ENCODE data around the gene SCFD2.

Gene SCFD2

DNA sequence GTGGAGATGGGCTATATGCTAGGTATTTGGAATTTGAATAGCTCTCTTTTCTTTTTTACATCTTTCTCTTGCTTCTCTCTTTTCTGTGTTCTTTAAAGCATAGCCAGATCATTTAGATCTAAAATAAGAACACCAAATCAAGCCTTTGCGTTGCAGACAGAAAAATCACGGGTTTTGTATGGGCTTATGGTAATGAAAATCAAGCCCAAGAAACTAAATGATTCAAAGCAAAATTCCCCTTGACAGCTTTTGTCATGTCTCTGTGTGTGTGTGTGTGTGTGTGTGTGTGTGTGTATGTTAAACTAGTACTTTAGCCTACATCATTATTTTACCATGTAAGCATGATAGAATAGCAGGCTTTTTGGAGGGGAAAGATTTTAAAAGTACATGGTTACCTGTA, 505.5 kb downstream of the SCFD2 start:
- no peak for TF ChIP-seq CTCF (IDR thresholded peaks at IDR 0.05; ENCODE audit: low read length)
- TF ChIP-seq EZH2 (IDR thresholded peaks at IDR 0.05; ENCODE audit: borderline replicate concordance, low read length): no peak
- Histone ChIP-seq H3K4me3 (ENCODE audit: low read depth, low read length, poor library complexity, severe bottlenecking) (no peak overlapping the region), H3K4me1 (ENCODE audit: insufficient read depth, low read length, severe bottlenecking) (peaks cover 11% of the 10 kb centered on the region), H3K27ac (ENCODE audit: low read depth, low read length, poor library complexity, severe bottlenecking) (no peak overlapping the region), H3K79me2 (ENCODE audit: insufficient read depth, low read length) (no peaks in the 10 kb centered on the region), H3K36me3 (ENCODE audit: insufficient read depth, low read length) (no peaks in the 10 kb centered on the region), H4K20me1 (ENCODE audit: insufficient read depth, low read length) (no peaks in the 10 kb centered on the region), H3K9me3 (ENCODE audit: low read length) (no peaks in the 10 kb centered on the region), H3K4me2 (ENCODE audit: low read length) (no peak overlapping the region), H3K9ac (ENCODE audit: low read length) (no peak overlapping the region), H3K27me3 (ENCODE audit: insufficient read depth, low read length) (no peaks in the 10 kb centered on the region), H2AFZ (ENCODE audit: low read length) (no peak overlapping the region), H3F3A (ENCODE audit: insufficient read depth, low read length) (no peaks in the 10 kb centered on the region), H3K9me2 (ENCODE audit: low read depth, low read length) (no peaks in the 10 kb centered on the region)

GRCh38 chr4:52856801-52857200, 509.1 kb downstream of the SCFD2 start:
- Histone ChIP-seq H3K4me1 (ENCODE audit: insufficient read depth, low read length, severe bottlenecking) (peaks cover 5% of the 10 kb centered on the region), H3K27ac (ENCODE audit: low read depth, low read length, poor library complexity, severe bottlenecking) (no peak overlapping the region), H3K9me2 (ENCODE audit: low read depth, low read length) (no peaks in the 10 kb centered on the region), H3K4me3 (ENCODE audit: low read depth, low read length, poor library complexity, severe bottlenecking) (no peak overlapping the region), H3K27me3 (ENCODE audit: insufficient read depth, low read length) (no peaks in the 10 kb centered on the region), H3K79me2 (ENCODE audit: insufficient read depth, low read length) (no peaks in the 10 kb centered on the region), H3K9ac (ENCODE audit: low read length) (no peak overlapping the region), H4K20me1 (ENCODE audit: insufficient read depth, low read length) (no peaks in the 10 kb centered on the region), H3F3A (ENCODE audit: insufficient read depth, low read length) (no peaks in the 10 kb centered on the region), H2AFZ (ENCODE audit: low read length) (no peak overlapping the region), H3K36me3 (ENCODE audit: insufficient read depth, low read length) (no peaks in the 10 kb centered on the region), H3K9me3 (ENCODE audit: low read length) (no peaks in the 10 kb centered on the region), H3K4me2 (ENCODE audit: low read length) (no peak overlapping the region)
- TF ChIP-seq CTCF (IDR thresholded peaks at IDR 0.05; ENCODE audit: low read length) (no peak), EZH2 (IDR thresholded peaks at IDR 0.05; ENCODE audit: borderline replicate concordance, low read length) (no peak)

DNA sequence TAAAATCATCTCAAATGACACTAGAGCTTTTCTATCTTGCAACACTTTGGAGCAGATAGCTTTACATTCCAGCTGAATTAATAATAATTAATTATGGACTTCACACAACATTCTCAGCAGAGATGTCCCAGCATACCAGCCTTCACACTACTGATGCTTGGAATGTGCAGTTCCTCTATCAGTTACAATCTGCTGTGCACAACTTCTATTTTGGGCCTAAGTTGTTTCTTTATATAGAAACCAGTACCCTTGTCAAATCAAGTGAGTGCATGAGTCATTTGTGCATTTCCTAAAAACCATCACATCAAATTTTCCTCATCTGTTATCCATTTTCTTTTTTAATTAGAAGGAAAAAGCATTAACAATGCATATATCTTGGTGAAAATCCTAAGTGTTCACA, 512.5 kb downstream of the SCFD2 start:
- Histone ChIP-seq H3K4me3 (ENCODE audit: low read depth, low read length, poor library complexity, severe bottlenecking) (no peak overlapping the region), H3K9ac (ENCODE audit: low read length) (no peak overlapping the region), H3K79me2 (ENCODE audit: insufficient read depth, low read length) (no peaks in the 10 kb centered on the region), H3K4me1 (ENCODE audit: insufficient read depth, low read length, severe bottlenecking) (no peaks in the 10 kb centered on the region), H3K9me2 (ENCODE audit: low read depth, low read length) (no peaks in the 10 kb centered on the region), H3K36me3 (ENCODE audit: insufficient read depth, low read length) (no peaks in the 10 kb centered on the region), H3K9me3 (ENCODE audit: low read length) (no peaks in the 10 kb centered on the region), H3K4me2 (ENCODE audit: low read length) (no peak overlapping the region), H3K27ac (ENCODE audit: low read depth, low read length, poor library complexity, severe bottlenecking) (no peak overlapping the region), H4K20me1 (ENCODE audit: insufficient read depth, low read length) (no peaks in the 10 kb centered on the region), H3K27me3 (ENCODE audit: insufficient read depth, low read length) (no peaks in the 10 kb centered on the region), H3F3A (ENCODE audit: insufficient read depth, low read length) (no peaks in the 10 kb centered on the region), H2AFZ (ENCODE audit: low read length) (no peak overlapping the region)
- TF ChIP-seq CTCF (IDR thresholded peaks at IDR 0.05; ENCODE audit: low read length) (no peak), EZH2 (IDR thresholded peaks at IDR 0.05; ENCODE audit: borderline replicate concordance, low read length) (no peak)
